GM13976 (cell line): ENCODE results near the gene METTL14.

ENCODE experiments used
- DNase-seq: peaks from one replicate; pipeline ENCODE4 v3.0.0; 2012; ENCODE audit warnings: low spot score
- CTCF ChIP-seq: IDR thresholded peaks from 2 replicates; pipeline ENCODE4 v1.5.1; 2012; ENCODE audit warnings: borderline replicate concordance, mild to moderate bottlenecking; ENCODE audit not compliant: insufficient read depth; ENCODE audit errors: extremely low read depth, missing control alignments, control extremely low read depth
- in situ Hi-C: fragments of 300-500 bp; cut with MboI; formaldehyde crosslinking; loops from one replicate; pipeline ENCODE4 v1.12.0; 2022; ENCODE audit warnings: low sequenced_read_pairs, mixed read lengths, inconsistent platforms; ENCODE audit not compliant: unreplicated experiment

Gene METTL14

GRCh38 chr4:118753096-118753495 lies 67.9 kb downstream of the METTL14 start:
- no peak for TF ChIP-seq CTCF
- in situ Hi-C loops = no loop called here
- no peak for DNase-seq

- no peak for TF ChIP-seq CTCF
- in situ Hi-C loops = no loop called here
Measured at GRCh38 chr4:118753685-118754084, 68.5 kb downstream of the METTL14 start.

DNA sequence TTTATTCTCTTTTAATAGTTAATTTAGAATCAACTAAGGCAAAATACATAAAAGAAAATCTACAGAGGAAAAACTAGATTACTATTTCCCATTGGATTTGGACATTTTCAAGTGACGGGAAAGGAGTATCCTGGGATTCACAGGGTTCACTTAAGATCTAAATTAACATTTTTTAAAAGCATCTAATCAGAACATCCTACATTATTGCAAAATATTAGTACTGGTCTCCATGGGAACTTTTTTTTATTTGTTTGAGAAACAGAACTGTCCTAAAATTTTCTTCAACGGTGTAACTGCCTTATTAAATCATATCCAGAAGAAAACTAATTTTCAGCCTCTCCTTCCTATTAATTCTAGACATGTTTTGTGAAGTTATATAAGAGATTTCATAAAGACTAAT lies 69.7 kb downstream of the METTL14 start:
- TF ChIP-seq CTCF = no peak
- in situ Hi-C loops = no loop called here
- DNase-seq = no peak

More at GRCh38 chr4:118753685-118754084, 68.5 kb downstream of the METTL14 start:
- DNase-seq = no peak

- in situ Hi-C loops = no loop called here
- TF ChIP-seq CTCF = no peak
- no peak for DNase-seq
Measured at GRCh38 chr4:118755438-118756226, 70.4 kb downstream of the METTL14 start.

DNA sequence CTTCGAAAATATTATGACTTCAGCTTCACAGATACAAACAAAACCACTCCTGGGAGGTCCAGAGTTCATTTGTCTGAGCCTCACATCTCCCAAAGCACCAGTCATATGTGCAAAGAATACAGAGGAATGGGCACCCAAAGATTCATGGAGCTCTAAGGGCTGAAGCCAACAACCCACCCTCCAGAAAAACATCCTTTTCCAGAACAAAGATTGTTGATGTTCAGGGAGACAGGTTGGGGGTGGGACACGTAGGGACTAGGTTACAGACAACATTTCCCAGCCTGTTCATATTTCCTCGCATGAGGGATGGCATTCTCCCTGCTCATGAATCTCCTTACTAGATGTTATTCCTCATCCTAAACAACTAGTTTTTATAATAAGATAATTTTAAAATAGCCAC lies 71.2 kb downstream of the METTL14 start:
- TF ChIP-seq CTCF = no peak
- DNase-seq = no peak
- in situ Hi-C loops = no loop called here

DNA sequence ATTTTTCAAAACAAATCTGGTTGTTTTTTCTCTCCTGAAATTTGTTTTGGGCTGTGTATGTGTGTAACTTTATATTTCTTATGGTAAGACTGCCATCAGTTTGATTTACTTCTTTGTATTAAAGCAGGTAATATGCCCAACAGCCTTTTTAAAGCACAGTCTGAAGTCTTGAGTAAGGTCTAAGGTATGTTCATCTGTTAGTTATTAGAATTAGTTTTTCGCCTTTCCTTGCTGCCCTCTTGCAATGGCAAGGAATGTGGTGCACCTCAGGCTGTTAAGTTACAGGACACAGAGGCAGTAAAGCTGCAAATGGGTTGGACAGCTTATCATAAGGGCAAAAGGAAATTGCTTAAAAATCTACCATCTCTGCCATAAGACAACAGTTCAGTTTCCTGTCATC lies 71.8 kb downstream of the METTL14 start:
- no peak for TF ChIP-seq CTCF
- DNase-seq = no peak
- in situ Hi-C loops = no loop called here

GRCh38 chr4:118757761-118758251 lies 72.6 kb downstream of the METTL14 start:
- DNase-seq = no peak
- TF ChIP-seq CTCF = no peak
- in situ Hi-C loops = no loop called here
